ENCODE results near the gene MICAL1.
A peak's percentile ranks its signal among the peaks of the same experiment; 100 is the strongest.

MICAL1 gene

GRCh38 chr6:109453594-109454495 is 1.7 kb downstream of the MICAL1 start:
- DNase-seq, result peak; percentile 90

- no peak for DNase-seq
Measured at GRCh38 chr6:109453156-109453555, 2.4 kb downstream of the MICAL1 start.

- no peak for DNase-seq
Measured at GRCh38 chr6:109452181-109452580, 3.4 kb downstream of the MICAL1 start.

GRCh38 chr6:109451376-109451775 is 4.2 kb downstream of the MICAL1 start:
- DNase-seq, result no peak

GRCh38 chr6:109450801-109451200 is 4.8 kb downstream of the MICAL1 start:
- no peak for DNase-seq

- DNase-seq, result no peak
Measured at GRCh38 chr6:109449795-109450673, 5.5 kb downstream of the MICAL1 start.

- DNase-seq, result no peak
Measured at GRCh38 chr6:109449064-109449794, 6.3 kb downstream of the MICAL1 start.

- no peak for DNase-seq
Measured at GRCh38 chr6:109448615-109449014, 7.0 kb downstream of the MICAL1 start.

- DNase-seq, result no peak
Measured at GRCh38 chr6:109447878-109448555, 7.6 kb downstream of the MICAL1 start.

GRCh38 chr6:109447087-109447486 is 8.5 kb downstream of the MICAL1 start:
- no peak for DNase-seq

GRCh38 chr6:109446541-109446940 is 9.0 kb downstream of the MICAL1 start:
- no peak for DNase-seq

GRCh38 chr6:109446072-109446471 is 9.5 kb downstream of the MICAL1 start:
- DNase-seq, result no peak

GRCh38 chr6:109445382-109445781 is 10.2 kb downstream of the MICAL1 start:
- DNase-seq, result no peak

GRCh38 chr6:109443425-109443950 is 12.1 kb downstream of the MICAL1 start:
- no peak for DNase-seq

- no peak for DNase-seq
Measured at GRCh38 chr6:109442393-109442924, 13.1 kb downstream of the MICAL1 start.

- DNase-seq, result peak; percentile 36
Measured at GRCh38 chr6:109441069-109441816, 14.3 kb downstream of the MICAL1 start.

- peak; percentile 92 for DNase-seq
Measured at GRCh38 chr6:109440331-109441068, 15.1 kb downstream of the MICAL1 start, which contains the start of the genes PPIL6 and SMPD2. Gene PPIL6 (minus strand): TSS chr6:109440628. CDS start chr6:109440590, 38 bp downstream. Gene SMPD2 (plus strand): TSS chr6:109440724. CDS start chr6:109441122, 398 bp downstream.

GRCh38 chr6:109436041-109436440 is 19.5 kb downstream of the MICAL1 start:
- DNase-seq, result no peak

- no peak for DNase-seq
Measured at GRCh38 chr6:109434456-109434855, 21.1 kb downstream of the MICAL1 start.

- DNase-seq, result no peak
Measured at GRCh38 chr6:109429496-109429895, 26.1 kb downstream of the MICAL1 start.
